Right renal pelvis (tissue), 4 donors: ENCODE results near the gene RNASE12. TPM values are rescaled to one million over a fixed set of nuclear protein-coding genes. Genes with fewer than 3 reads are reported as not detected.
"Not testable (repeated sequence)": the region's sequence is repeated elsewhere in the genome, so short reads cannot be mapped to it uniquely, and the experiment has no call there.

ENCODE experiments used
- DNase-seq, 4 donors: peaks; one replicate each; pipeline ENCODE4 v3.0.0-alpha.2; 2013; ENCODE audit warnings: low read depth in 4 of 4, low spot score in 3 of 4, missing footprints in 1 of 4
- polyA plus RNA-seq, 4 donors: library from polyadenylated mRNA; unstranded; fragments of 120-200 nt; gene quantifications; one replicate each; pipeline ENCODE4 v1.2.1, GENCODE V29; 2013; ENCODE audit not compliant: insufficient read length in 4 of 4

RNASE12 gene
- not detected for polyA plus RNA-seq

- no peak for DNase-seq
These were observed at the start of gene RNASE12 for GRCh38 chr14:20591235-20591634. Gene RNASE12 (minus strand): TSS chr14:20591376. CDS start chr14:20590723, 653 bp downstream.

GRCh38 chr14:20632831-20633691 is 41.9 kb upstream of the RNASE12 start:
- no peak for DNase-seq

DNA sequence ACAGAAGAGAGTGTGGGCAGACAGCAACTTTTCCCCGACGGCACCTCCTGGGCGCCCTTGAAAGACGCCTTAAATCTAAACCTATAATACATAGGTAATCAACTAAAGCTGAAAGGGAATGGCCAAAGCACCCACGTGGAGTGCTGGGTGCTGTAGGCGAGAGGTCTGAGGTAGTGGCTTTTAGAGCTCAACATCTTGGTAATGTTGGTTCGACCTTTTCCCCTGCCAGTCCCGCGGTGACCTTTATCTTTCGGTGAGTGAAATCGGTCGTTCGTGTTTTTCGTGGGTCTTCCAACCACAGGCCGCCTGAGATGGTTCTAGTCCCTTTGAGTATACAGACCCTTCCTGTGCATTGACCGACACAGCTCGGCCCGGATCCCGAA is 41.3 kb upstream of the RNASE12 start:
- no peak for DNase-seq

DNA sequence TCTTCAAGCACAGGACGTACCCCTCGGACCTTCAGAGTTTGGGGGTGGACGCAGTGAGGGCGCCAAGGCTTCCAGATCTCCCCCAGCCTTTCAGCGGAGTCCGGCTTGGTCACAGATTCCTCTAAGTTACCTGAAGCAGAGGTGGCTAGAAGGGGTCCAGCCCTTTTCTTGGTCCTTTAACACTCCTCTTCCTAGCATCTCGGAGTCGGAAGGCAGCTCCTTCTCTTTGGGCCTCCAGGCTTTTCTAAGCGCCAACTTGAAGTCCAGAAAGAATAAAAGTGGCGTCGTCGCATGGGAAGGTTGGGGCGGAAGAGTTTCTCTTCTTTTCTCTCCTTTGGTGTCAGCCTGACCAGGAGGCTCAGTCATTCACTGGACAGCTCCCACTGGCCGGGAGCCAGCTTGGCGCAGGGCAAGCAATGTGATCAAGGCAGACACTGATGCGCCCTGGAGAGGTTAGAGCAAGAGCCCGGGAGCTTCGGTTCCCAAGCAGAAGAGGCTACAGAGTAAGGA is 40.8 kb upstream of the RNASE12 start:
- no peak for DNase-seq

DNA sequence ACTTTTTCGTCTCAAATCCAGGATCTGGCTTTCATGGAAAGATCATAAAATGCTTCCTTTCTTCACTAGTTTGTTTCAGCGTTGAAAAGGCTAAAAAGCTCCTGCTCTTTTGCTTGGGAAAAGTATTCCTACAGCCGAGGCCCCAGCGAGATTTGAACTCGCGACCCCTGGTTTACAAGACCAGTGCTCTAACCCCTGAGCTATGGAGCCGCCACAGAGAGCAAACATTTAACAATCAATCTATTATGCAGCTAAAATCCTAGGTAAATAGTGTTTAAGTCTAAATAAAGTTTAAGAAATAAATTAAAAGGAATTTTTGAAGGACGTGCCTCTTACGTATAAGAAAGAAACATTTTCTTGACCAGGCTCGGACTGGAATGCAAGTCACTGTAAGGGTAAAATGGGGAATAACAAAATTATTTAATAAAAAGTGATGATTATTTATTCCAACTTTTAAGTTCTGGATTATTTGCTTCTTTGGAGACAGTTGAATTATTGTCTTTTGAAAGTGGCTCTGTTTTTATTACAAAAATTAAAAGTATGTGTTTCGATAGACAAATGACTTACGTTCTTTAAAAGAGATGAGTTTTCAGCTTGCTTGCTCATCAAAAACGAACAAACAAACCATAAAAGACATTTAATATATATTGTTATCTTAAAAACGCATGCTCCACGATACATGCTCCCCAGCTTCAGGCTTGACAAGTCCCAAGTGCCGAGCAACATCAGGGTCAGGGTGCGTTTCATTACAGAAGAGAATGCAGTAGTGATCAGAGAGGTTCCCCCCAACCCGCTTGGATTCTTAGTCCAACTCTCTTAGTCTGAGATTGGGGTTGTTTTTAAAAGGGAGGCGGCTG is 40.1 kb upstream of the RNASE12 start:
- peak in 1 of 4 donors; percentile 31 for DNase-seq

- no peak for DNase-seq
These were observed 39.3 kb upstream of the RNASE12 start for GRCh38 chr14:20630340-20631022.

DNA sequence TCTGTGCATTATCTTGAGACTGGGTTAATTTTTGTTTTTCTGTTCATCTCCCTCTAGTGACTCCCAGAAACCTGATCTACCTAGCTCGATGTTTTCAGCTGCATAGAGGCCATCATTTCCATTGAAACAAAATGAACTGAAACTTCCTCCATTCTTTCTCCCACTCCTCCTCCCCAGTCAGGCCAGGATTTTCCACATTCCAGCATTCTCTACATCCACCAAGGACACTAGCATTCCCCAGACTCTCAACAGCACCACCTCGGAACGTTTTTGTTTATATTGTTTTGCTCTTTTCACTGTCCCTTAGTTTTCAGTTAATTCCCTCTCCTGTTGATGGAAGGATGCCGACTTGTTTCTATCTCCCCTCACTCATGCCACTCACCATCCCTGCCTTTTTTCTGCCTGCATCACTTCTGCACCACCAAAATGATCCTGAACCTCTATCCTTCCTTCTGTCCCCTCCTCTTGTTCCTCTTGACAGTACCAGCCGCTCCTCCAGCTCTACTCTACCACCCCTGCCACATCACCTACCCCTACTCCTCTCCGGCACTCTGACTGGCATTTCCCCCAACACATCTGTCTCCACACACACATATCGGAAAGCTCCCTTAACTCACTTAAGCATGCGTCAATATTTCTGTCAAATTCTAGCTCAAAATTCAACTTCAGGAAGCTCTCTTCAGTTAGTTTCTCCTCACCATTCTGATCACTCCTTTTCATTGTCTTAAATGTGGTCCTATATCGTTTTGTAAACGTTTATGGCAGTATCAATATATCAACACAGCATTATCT is 37.1 kb upstream of the RNASE12 start:
- no peak for DNase-seq

GRCh38 chr14:20627346-20628027 is 36.3 kb upstream of the RNASE12 start:
- no peak for DNase-seq

GRCh38 chr14:20626274-20626673 is 35.1 kb upstream of the RNASE12 start:
- no peak for DNase-seq

GRCh38 chr14:20624495-20625070 is 33.4 kb upstream of the RNASE12 start:
- no peak for DNase-seq

DNA sequence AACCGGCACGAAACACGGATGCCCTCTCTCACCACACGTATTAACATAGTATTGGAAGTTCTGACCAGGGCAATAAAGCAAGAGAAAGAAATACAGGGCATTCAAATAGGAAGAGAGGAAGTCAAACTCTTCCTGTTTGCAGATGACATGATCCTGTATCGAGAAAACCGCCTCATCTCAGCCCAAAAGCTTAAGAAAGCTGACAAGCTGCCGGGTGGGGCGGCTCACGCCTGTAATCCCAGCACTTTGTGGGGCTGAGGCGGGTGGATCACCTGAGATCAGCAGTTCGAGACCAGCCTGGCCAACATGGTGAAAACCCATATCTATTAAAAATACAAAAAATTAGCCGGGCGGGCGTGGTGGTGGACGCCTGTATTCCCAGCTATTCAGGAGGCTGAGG is 32.6 kb upstream of the RNASE12 start:
- no peak for DNase-seq

DNA sequence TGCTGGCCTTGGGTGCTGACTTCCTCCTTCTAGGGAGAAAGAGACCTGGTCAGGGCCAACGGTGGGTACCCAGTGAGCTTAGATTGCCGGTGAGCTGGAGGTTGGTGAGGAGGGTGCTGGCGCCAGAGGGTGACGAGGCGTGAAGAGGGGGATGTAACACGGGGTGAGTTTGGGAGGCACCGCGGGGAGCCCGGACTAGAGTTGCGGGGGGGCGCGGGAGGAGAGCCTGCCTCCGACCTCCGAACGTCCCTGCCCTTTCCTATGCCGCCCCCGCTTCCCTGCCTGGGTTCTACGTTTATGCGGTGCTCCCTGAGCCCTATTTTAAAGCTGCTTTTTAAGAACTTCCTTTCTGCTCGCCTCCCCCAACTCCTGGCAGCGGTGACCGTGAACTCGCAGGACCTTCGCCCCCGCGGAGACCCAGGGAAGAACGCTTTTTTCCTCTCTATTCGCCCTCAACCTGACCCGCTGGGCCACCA is 31.7 kb upstream of the RNASE12 start:
- DNase-seq, result no peak

DNA sequence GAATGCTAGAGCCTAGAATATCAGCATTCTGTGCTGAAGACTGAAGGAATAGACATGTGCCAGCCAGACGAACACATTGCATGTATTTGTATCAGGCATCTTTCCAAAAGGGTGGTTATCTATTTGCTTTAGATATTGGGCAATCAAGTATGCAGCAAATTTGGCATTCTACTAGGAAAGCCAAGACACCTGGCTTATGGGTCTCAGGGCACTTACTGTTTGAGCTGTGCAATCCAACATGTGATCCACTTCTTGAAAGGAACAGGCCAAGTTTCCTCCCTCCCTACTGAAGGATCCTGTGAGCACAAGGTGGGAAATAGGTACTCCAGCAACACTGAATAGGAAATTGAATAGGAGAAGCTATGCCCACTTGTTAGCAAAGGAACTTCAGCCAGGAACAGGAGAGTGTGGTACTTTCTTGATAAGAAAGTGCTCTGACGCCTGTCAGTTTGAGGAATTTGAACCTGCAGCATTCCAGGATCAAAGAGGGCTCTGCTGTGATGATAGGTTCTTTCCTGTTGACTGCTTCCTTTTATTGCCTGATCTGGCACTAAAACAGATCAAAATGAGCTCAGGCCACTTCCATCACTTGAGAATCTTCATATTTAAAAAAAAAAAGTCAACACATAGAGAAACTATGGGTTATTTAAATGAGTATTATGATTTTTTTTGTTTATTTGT is 29.8 kb upstream of the RNASE12 start:
- no peak for DNase-seq

DNA sequence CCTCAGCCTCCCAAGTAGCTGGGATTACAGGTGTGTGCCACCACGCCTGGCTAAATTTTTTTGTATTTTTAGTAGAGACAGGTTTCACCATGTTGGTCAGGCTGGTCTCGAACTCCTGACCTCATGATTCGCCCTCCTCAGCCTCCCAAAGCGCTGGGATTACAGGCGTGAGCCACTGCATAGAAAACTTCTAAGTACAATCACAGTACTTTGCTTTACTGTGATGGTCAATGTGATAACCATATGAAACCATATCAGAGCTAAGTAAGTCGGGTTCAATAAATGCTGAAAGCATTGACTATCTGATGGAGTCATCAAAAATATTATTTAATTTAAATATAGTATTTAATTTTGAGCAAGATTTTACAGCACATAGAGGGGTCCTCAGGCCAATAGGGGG is 28.5 kb upstream of the RNASE12 start:
- DNase-seq, result not testable (repeated sequence)

- no peak for DNase-seq
These were observed 27.1 kb upstream of the RNASE12 start for GRCh38 chr14:20618271-20618749.

DNA sequence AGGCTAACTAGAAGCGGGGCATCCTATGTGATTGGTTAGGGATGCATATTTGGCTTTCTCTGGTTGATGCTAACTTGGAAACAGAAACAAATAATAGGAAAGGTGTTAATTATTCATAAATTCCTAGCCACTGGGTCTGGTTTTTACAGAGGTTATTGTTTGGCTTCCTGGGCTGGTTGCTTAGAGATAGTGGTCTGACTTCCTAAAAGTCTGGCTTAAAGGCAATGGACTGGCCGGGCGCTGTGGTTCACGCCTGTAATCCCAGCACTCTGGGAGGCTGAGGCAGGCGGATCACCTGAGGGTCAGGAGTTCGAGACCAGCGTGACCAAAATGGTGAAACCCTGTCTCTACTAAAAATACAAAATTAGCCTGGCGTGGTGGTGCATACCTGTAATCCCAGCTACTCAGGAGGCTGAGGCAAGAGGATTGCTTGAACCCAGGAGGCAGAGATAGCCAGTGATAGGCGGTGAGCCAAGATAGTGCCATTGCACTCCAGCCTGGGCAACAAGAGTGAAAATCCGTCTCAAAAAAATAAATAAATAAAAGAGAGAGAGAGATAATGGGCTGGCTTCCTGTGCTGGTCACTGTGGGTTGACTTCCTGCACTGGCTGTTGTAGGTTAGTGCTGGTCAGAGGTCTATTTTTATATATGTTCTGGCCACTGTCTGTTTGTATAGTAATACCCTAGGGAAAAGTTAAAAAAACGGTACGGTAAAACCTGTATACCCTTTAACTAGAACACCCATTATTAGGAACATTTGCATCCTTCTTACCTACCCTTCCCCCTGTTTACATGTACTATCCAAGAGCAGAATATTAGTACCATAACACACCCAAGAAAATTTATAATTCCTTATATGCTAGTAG is 26.2 kb upstream of the RNASE12 start:
- no peak for DNase-seq

DNA sequence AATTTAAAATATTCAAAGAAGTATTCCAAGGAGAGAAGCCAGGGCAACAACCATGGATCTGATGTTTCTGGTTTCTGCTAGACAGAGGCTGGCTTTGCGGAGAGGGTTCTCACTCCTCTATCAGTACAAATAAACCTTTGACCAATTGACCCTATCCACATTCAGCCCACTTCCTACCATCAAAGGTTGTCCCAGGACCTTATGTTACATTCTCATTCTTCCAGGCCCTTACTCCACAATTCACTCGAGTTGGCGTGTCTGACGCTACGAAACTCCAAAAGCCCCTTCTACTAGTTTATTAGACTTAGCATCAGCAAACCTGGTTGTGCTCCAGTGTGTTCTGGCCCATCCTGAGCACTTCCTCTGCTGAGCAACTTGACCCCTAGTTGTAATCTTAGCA is 24.8 kb upstream of the RNASE12 start:
- DNase-seq, result no peak
